HG02642 (cell line): ENCODE measurements around the gene DYRK3.

Experiments used
- ATAC-seq: cut with Tn5 transposase; IDR thresholded peaks from one replicate; pipeline ENCODE4 v1.9.1; 2021; ENCODE audit warnings: mild to moderate bottlenecking; ENCODE audit not compliant: unreplicated experiment, poor library complexity

DYRK3 gene

DNA sequence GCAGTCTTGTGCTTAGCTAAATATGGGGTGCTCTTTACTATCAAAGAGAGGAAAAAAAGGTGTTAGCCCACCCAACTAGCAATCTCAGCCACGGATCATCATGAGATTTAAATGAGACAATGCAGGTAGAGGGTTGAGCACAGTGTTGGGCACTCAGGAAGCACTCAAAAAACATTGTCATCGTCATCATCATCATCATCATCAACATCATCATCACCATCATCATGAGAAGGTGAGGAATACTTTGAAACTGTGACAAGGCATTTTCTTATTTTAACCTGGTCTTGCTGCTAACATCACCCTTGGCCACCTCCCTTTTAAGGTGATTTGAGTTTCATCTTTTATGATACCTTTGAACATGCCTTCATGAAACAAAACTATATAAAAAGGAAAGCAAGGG, 46.0 kb downstream of the DYRK3 start:
- ATAC-seq: no peak

DNA sequence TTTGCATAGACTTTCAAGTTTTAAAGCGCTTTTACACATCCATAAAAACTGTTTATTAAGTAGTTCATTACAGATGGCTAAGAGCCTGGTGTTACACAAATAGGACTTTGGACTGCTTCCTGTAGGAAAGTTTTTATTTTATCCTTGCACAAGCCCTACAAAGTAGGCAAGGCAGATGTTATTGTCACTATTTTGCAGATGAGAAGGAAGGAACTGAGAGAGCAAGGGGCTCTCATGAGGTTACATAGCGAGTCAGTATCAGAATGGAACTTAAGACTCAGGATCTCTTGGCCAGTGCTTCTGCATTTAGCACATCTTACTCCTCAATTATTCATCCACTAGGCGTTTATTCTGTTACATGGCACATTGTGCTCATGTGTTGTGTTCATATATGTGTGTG, 46.8 kb downstream of the DYRK3 start:
- ATAC-seq: no peak

DNA sequence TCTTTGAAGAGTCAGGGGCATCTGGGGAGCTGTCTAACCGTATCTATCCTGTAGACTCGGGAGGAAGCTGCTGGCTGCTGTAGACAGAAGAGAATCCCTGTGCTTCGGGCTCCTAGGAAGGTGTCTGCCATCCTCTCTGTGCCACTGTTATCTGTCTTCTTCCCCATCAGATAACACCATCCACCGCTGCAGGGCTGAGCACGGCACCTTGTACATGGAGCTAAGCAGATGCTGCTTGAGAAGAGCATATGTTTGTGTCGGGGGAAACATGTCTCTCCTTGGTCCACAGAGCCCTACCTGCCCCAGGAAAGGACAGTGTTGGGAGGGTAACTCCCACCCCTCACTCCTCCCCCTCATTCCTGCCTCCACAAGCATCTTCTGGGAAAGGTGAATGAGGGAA, 48.0 kb downstream of the DYRK3 start:
- ATAC-seq: no peak

DNA sequence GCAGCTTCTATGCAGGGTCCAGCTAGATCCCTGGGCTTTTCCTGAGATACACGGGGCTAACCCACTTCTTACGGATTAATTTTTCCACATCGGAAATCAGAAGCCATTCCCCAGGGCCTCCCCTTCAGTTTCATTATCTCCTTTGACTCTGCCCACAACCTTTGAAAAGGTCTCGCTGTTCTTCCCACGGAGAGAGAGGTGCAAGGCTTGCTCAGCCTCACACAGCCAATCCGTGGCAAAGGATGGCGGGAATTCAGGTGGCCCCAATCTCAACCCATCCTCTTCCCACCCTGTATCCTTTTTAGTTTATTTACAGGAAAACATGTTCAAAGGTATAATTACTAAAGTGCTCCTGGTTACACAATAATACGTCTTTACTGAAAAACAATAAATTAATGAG, 48.7 kb downstream of the DYRK3 start:
- ATAC-seq: no peak

DNA sequence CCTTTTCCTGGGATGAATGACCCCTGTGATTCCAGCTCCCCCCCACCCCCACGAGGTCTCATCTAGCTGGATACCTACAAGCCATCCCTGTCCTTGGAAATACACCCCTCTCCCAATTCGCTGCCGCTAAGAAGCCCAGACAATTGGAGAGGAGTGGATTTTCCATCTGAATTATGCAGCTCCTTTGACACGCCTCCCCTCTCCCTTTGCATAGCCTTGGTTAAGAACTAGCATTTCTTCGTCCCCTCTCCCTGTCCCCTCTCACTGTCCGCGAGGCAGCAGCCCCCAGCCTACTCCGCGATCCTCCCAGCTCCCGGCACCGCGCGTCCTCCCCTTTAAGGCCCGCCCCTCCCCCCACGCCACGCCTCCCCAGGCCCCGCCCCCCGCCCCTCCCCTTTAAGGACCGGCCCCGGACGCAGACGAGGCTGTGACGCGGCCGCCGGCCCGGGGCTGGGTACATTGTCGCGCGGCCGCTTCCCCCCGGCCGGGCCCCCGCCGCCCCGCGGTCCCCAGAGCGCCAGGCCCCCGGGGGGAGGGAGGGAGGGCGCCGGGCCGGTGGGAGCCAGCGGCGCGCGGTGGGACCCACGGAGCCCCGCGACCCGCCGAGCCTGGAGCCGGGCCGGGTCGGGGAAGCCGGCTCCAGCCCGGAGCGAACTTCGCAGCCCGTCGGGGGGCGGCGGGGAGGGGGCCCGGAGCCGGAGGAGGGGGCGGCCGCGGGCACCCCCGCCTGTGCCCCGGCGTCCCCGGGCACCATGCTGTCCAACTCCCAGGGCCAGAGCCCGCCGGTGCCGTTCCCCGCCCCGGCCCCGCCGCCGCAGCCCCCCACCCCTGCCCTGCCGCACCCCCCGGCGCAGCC, 49.4 kb downstream of the DYRK3 start, which contains the start of gene MAPKAPK2:
Gene MAPKAPK2, plus strand, starts transcription at position 428 of the 856 bp plus-strand sequence. Its CDS starts 325 bp downstream, at position 753.
- ATAC-seq: peak; percentile 54

DNA sequence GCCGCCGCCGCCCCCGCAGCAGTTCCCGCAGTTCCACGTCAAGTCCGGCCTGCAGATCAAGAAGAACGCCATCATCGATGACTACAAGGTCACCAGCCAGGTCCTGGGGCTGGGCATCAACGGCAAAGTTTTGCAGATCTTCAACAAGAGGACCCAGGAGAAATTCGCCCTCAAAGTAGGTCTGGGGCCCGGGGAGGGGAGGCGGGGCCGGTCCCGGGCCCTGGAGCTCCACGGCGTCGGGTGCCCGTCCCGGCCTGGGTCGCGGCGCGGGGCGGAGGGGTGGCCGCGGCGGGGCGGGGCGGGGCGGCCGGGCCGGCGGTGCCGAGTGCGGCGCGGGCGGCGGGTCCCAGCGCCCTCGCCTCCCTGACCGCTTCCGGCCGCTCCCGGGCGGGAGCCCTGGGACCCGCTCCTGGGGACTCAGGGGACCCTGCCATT, 50.0 kb downstream of the DYRK3 start:
- peak; percentile 32 for ATAC-seq

DNA sequence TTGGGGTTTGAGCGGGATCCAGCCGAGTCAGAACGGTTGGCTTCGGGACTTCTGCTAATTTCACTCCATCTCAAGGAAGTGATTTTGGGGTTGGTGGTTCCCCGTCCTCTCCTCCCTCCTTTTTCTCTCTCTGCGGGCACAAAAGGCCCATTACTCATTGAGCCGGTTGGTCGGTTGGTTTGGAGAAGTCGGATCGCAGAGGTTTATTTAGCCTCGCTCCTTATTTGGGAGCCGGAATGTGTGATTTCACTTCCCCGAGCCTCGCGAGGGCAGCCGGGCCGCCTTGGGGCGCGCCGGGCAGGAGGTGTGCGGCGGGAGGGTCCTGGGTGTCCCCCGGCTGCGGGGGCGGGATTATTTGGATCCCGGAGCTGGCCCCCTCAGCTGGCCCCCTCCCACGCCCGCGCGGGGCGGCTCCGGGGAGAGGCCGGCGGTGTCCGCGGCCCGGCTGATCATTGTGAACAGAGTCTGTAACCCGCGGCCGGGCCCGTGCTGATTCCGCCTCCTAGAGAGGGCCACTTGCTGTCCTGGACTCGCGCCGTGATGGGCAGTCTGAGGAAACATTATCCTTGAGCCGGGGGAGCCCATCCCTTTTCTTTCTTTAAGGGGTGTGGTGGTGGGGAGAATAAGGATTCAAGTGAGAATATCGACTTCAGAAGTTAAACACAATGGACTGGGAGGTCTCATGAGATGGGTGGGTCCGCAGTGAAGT, 50.6 kb downstream of the DYRK3 start:
- peak; percentile 8 for ATAC-seq

DNA sequence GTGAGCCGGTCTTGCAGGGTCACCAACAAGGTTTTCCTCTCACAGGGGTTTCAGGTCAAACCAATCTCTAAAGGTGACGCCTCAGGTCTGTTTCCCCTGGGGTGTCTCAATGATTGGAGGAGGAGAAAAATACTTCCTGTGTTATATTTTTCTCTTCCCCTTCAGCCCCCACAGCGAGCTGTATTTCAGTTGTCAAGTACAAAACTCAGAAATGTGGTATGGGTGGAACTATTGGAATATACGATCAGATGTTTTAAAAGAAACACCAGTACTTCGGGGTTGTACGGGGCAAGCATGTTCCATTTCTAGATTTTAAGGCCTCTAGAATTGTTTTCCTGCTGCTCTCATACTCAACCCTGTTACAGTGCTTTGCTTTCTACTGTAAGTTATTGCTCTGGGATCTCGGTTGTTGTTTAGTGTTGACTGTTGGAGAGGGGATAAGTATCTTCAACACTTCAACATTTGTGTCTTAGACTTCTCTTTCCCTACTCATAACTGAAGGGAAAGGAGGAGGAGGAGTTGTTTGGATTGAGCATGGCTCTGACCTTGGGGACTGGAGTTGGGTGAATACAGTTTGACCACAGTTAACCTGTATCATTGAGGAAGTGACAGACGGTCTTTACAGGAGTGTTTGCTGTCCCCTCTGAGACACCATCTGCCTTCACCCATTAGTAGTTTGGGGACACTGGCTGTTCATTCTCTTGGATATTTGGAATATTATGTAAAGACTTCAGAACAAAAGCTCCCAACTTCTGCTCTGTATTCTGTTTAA, 51.3 kb downstream of the DYRK3 start:
- no peak for ATAC-seq

DNA sequence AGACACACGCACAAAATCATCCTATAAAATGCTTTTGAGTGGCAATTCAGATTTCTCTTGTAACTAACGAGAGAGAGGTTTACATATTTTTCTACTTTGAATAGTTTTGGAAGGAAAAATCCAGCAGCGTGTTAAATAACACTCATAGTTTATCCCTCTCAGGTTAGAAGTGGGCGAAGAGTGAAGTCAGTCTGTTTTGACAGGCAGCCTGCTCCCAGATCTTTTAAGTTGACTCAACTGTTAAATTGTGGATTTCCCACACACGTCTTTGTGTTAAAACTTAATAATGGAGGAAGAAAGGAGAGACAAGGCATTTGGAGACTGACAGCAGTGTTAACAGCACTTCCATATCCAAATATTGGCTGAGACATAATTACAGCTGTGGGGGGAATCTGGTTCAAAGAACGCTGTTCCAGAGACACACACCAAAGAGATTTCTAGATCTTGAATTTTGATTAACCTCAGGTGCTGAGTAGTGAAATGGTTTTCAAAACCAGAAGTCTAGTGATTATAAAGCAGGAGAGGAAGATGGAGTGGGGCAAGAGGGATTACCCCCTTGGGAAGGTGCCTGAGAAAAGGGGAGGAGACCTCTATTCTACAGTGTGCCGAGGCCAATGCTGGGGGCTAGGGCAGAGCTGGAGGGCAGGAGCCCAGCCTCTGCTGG, 52.0 kb downstream of the DYRK3 start:
- ATAC-seq: no peak

DNA sequence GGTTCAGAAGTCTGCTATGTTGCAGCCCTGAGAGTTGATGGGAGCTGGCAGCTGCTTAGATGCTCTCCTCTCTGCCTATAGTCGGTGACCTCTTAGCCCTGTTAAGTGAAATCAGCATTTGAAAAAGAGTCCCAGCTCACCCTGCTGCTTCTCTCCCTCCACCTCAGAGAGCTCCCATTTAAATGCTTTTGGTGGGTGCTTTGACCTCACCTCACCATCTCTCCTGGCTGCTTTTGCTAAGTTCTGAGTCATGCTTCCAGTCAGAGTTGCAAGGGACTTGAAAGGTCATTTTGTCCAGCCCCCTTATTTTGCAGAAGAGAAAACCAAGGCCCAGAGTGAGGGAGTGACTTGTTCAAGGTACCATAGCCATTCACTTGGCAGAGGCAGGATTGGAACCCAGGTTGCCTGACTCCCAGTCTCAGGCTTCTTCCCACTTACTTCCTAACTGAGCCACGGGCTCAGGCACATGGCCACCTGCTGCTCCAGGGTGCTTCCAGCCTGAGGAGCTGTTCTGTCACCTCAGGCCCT, 52.6 kb downstream of the DYRK3 start:
- no peak for ATAC-seq

DNA sequence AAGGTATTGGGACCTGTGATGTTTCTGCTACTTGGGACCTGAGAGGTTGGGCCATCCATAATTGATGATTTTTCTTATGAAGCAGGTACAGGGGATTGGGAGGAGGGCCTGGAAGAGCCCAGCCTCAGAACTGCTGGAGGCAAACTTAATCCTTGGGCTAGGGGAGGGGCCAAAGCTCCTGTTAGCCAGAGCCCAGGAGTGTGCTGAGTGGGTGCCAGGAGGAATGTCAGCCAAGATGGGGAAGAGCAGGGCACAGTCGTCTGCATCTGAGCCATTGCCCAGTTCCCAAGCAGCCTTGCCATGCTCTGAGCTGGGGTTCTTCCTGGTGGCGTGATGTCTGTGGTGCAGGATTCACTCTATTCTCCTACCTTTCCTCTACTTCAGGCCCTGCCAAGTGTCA, 55.2 kb downstream of the DYRK3 start:
- no peak for ATAC-seq

DNA sequence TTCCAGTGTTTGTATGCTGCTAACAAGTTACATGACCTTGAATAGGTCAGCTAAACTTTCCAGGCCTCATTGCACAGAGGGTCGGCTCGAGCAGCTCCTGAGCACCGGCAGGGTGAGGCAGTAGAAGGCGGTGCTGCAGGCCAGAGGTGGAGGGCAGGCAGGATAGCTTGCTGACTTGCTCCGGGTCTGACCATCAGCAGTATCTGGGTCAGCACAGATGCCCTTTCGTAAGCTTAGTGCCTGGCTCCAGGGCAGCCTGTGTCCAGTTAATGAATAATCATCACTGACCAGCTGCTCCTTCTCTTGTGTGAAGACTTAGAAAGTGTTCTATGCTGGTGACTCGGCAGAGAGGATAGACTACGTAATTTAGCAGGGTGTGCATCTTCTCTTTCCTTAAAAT, 56.3 kb downstream of the DYRK3 start:
- ATAC-seq: no peak

DNA sequence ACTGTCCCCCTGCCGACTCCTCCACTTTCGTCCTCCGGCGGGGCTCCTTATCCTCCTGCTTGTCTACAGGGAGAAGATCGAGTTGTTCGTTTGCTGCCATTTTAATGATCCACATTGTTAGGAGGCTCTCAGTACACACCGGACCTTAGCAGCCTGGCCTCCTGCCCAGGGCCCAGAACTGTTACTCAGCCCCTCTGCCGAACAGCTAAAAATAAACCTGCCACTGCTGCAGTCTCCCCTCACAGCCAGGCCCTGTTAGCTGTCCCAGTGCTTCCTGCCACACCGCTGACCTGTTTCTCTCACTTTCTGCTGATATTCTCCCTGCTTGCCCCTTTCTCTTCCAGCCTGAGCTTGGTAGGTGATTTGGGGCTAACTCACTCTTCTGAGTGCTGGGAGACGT, 57.7 kb downstream of the DYRK3 start:
- no peak for ATAC-seq

DNA sequence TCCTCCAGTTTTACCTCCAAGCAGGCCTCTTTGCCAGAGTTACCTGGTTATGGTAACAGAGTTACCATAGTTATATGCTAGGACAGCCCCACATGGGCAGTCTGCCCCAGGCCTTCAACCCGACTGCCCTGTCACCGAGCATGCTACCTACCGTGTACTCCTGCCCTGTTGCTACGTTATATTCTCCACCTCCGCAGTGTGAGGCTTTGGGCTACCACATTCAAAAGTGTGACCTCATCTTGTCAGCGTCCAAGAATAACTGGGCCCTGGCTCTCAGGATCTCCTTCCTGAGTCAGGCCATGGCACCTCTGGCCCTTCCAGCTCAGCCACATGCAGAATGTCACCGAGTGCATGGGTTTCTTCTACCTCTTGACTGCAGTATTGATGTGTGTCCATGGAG, 58.3 kb downstream of the DYRK3 start:
- no peak for ATAC-seq

DNA sequence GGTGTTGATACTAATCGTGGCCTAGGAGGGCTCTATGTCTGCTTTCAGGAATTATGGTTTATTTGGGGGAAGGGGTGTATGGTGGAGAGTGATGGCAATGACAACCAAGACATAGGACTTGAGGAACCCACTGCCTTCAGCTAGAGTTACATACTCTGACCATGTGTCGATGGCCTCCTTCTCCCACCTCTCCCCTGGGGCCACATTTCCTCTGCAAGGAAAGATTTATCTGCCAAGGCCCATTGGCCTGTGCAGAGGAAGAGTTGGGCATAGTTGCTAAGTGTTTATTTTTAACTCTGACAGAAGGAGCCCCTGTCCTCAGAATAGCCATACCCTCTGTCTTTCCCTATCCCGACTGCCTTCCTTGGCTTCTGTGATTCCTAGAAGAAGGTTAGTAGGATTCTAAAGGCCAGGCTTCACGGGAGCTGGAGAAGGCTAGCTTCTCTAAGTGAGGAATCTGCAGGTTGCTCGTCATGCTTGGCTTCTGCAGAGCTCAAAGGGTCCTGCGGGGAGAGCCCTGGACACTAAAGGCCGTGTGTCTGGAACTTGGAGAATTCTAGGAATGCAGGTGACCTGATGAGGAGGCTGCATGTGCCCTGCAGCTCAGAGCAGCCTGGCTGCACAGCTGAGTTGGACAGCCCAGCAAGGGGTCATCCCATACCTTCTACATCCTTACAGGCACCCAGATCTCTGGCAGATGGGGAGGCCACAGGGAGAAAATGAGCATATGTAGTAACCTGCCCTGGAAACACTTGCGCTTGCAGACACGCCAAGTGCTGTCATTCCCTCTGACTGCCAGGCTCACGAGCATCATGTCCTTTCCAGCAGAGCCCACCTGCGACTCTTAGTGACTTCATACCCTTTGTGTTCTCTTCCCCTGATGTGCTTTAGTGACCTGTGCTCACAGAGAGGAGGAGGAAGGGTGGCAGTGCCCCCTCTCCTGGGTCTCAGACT, 59.1 kb downstream of the DYRK3 start:
- no peak for ATAC-seq

DNA sequence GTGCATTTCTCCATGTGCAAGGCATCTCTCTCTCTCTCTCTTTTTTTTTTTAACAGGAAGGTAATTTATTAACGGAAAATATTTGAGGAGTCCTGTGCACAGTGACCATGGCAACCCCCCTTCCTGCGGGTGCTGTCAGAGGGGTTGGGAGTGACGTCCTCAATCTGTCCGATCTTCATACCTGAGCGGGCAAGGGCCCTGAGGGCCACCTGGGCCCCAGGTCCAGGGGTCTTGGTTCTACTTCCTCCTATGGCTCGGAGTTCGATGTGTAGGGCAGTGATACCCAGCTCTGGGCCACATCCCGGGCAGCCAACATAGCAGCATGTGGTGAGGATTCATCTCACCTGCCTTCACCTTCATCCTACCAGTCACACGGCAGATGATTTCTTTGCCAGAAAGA, 60.4 kb downstream of the DYRK3 start:
- no peak for ATAC-seq

DNA sequence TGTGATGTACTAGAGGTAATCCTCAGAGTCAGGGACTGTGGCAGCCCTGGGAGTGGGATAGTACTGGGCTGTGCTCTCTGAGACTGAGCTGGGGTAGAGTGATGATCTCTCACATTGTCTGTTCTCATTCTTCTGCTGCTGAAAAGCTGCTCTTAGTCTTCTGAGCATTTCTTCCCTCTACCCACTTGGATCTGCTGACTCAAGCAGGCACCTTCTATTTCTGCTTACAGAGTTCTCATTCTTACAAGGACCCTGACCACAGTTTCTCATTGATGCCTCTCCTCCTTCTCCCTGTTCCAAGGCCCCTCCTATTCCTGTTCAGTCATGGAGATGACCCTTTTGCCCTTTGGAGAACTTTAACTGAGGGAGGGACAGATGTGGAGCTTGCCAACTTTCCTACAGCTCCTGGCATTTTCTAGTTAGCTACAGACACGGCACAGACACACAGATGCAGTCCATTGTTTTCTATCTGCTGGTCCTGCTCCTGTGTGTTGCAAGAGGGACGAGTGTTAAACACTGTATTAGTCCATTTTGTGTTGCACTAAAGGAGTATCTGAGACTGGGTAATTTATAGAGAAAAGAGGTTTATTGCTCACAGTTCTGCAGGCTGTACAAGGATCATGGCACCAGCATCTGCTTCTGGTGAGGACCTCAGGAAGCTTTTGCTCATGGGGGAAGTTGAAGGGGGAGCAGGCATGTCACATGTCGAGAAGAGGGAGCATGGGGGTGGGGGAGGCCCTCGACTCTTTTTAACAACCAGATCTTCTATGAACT, 61.7 kb downstream of the DYRK3 start:
- ATAC-seq: no peak

DNA sequence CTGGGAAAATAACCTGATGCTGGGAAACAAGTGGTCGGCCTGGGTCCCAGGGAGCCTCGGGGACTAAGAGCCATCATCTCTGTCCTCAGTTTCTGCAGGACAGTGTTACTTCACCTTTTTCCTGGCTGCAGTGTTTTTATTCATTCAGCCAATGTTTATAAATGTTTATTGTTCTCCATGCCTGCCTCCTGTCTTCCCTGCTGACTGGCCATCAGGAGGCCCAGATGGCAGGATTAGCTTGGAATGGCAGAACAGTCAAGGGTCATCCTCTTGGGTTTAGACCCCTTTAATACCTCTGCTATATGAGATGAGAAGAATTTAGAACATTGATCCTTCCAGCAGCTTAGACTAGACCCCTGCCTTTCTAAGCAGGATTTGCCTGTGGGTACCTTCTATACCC, 62.7 kb downstream of the DYRK3 start:
- ATAC-seq: no peak
